Activated CD8-positive, alpha-beta memory T cell treated with anti-CD3 and anti-CD28 coated beads, Interleukin-2, amount 50 U/mL, for 24 hours (primary cell): ENCODE results near the gene CIT.

Source experiments
- DNase-seq: peaks from one replicate; pipeline ENCODE4 v3.0.0-alpha.2; 2020; ENCODE audit errors: extremely low read depth

The CIT gene

GRCh38 chr12:119699199-119699760 lies 177.8 kb downstream of the CIT start:
- no peak for DNase-seq

- no peak for DNase-seq
These were observed 180.2 kb downstream of the CIT start for GRCh38 chr12:119696943-119697342.

- DNase-seq = no peak
These were observed 182.1 kb downstream of the CIT start for GRCh38 chr12:119695034-119695433.

GRCh38 chr12:119694111-119694510 lies 183.0 kb downstream of the CIT start:
- no peak for DNase-seq

- DNase-seq = no peak
These were observed 183.6 kb downstream of the CIT start for GRCh38 chr12:119693511-119693910.

- no peak for DNase-seq
These were observed 184.1 kb downstream of the CIT start for GRCh38 chr12:119692997-119693396.

- no peak for DNase-seq
These were observed 184.7 kb downstream of the CIT start for GRCh38 chr12:119692410-119692809.

GRCh38 chr12:119691202-119691810 lies 185.8 kb downstream of the CIT start:
- no peak for DNase-seq

- DNase-seq = no peak
These were observed 187.1 kb downstream of the CIT start for GRCh38 chr12:119689935-119690500.

GRCh38 chr12:119687879-119688278 lies 189.2 kb downstream of the CIT start:
- DNase-seq = no peak

GRCh38 chr12:119687406-119687805 lies 189.7 kb downstream of the CIT start:
- DNase-seq = no peak

- DNase-seq = no peak
These were observed 190.3 kb downstream of the CIT start for GRCh38 chr12:119686776-119687175.

- no peak for DNase-seq
These were observed 190.8 kb downstream of the CIT start for GRCh38 chr12:119686355-119686754.

GRCh38 chr12:119685375-119685774 lies 191.7 kb downstream of the CIT start:
- DNase-seq = no peak

GRCh38 chr12:119684711-119685369 lies 192.3 kb downstream of the CIT start:
- DNase-seq = no peak

- no peak for DNase-seq
These were observed 193.3 kb downstream of the CIT start for GRCh38 chr12:119683816-119684215.

- no peak for DNase-seq
These were observed 193.7 kb downstream of the CIT start for GRCh38 chr12:119683413-119683812.

GRCh38 chr12:119682639-119683252 lies 194.4 kb downstream of the CIT start:
- no peak for DNase-seq

GRCh38 chr12:119681728-119682638 lies 195.1 kb downstream of the CIT start:
- no peak for DNase-seq

GRCh38 chr12:119681111-119681510 lies 196.0 kb downstream of the CIT start:
- no peak for DNase-seq

GRCh38 chr12:119679490-119679889 lies 197.6 kb downstream of the CIT start:
- no peak for DNase-seq

- DNase-seq = no peak
These were observed 198.0 kb downstream of the CIT start for GRCh38 chr12:119679081-119679480.
